Esophagus squamous epithelium (tissue), 5 donors: ENCODE measurements around the gene CERS4. TPM values are rescaled to one million over a fixed set of nuclear protein-coding genes. Genes with fewer than 3 reads are reported as not detected.

Experiments
- DNase-seq: peaks from one replicate; lab custom pipeline; 2025; lab: John Stamatoyannopoulos, UW
- H3K27ac ChIP-seq, 4 donors: fragments of 200-600 bp; sonication (generic); one replicate each; pipeline ENCODE4 v1.5.1; 2016 to 2019; ENCODE audit warnings: mild to moderate bottlenecking in 1 of 4
- H3K27me3 ChIP-seq, 4 donors: fragments of 200-600 bp; sonication (generic); 1 replicate in 3 of 4; 2 replicates in 1 of 4; pipeline versions ENCODE4 v1.5.1 to v1.6.0; 2017 to 2021; ENCODE audit warnings: antibody characterized with exemption in 1 of 4
- H3K36me3 ChIP-seq, 3 donors: fragments of 200-600 bp; sonication (generic); one replicate each; pipeline ENCODE4 v1.5.1; 2016 to 2019
- H3K4me1 ChIP-seq, 3 donors: fragments of 200-600 bp; sonication (generic); one replicate each; pipeline ENCODE4 v1.5.1; 2017 to 2019
- H3K4me3 ChIP-seq, 4 donors: fragments of 200-600 bp; sonication (generic); 1 replicate in 3 of 4; 2 replicates in 1 of 4; pipeline ENCODE4 v1.5.1; 2016 to 2019; ENCODE audit warnings: mild to moderate bottlenecking in 2 of 4, moderate library complexity in 1 of 4
- H3K9me3 ChIP-seq, 3 donors: fragments of 200-600 bp; sonication (generic); one replicate each; pipeline ENCODE4 v1.5.1; 2016 to 2019
- POLR2A ChIP-seq, 4 donors: fragments of 450-650 bp; IDR thresholded peaks; one replicate each; pipeline ENCODE4 v1.6.1; 2017; ENCODE audit warnings: antibody characterized with exemption in 4 of 4, mild to moderate bottlenecking in 4 of 4, moderate library complexity in 3 of 4
- WGBS, 2 donors: methylation state at CpG; one replicate each; pipeline ENCODE4 v1.1.5; 2018; 5-methylcytosine and 5-hydroxymethylcytosine counted together
- intact Hi-C: fragments of 100-400 bp; cut with DNase I; formaldehyde crosslinking; loops from one replicate; pipeline ENCODE4 v1.15.0; 2022
- total RNA-seq, 4 donors: library from RNA; depleted of rRNA; stranded (reverse); fragments of >200 nt; gene quantifications; one replicate each; pipeline ENCODE4 v1.1.0, GENCODE V29; 2016
- TF ChIP-seq, protein P1 (sequence below), 6 experiments: fragments of 450-650 bp in 4 of 6; fragments of 200-600 bp in 2 of 6; sonication (generic) in 2 of 6; IDR thresholded peaks; one replicate each; pipeline ENCODE4 v1.5.1; 2016 to 2019; ENCODE audit warnings: antibody characterized with exemption in 6 of 6, mild to moderate bottlenecking in 4 of 6, moderate library complexity in 4 of 6
- donor health status: DM: yes; HTN: yes; CAD: no.

CERS4 gene
- total RNA-seq, 4 donors from 2014 or later: 44.1 to 184 (median 89.1) TPM

DNA sequence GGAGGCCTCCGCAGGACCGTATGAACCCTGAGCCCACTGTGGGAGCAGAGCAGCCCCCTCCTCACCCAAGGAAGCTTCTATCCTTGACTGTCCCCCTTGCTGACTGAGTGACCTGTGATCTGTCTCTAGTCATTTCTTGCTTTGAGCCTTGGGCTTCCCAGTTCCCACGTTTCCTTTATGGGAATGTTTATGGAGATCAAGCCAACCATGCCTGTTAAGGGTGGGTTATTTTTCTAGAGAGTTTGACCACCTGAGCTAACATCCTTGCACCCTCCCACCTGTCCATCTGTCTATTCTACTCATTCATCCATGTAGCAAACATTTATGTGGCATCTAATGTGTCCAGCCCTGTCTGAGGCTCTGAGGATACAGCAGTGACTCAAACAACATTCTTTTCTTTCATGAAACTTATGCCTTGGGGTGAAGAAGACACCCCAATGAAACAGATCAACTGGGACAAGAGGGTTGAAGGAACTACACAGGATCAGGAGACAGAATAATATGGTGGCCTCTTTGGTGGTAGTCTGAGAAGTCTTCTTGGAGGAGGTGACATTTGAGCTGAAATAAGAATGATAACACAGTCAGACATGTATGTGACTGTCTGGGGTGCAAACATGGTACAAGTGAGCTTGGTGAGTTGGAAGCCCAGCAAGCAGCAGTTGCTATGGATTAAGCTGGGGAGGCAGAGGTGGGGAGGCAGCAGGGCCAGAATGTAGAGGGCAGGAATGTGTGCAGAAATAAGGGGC, 30.5 kb downstream of the CERS4 start:
- Histone ChIP-seq H3K4me3 (peak overlapping the region in 1 of 4 donors; percentile 21), H3K4me1 (peaks cover 12 to 53% (median 30%) of the 10 kb centered on the region in 3 donors), H3K27ac (peak overlapping the region in 2 of 4 donors; percentile 58 to 59), H3K27me3 (no peaks in the 10 kb centered on the region), H3K9me3 (peaks cover 0 to 4% (median 0%) of the 10 kb centered on the region in 3 donors), H3K36me3 (peaks cover 0 to 24% (median 0%) of the 10 kb centered on the region in 3 donors)
- no peak for TF ChIP-seq POLR2A (IDR thresholded peaks at IDR 0.05)
- TF ChIP-seq, protein P1, sequence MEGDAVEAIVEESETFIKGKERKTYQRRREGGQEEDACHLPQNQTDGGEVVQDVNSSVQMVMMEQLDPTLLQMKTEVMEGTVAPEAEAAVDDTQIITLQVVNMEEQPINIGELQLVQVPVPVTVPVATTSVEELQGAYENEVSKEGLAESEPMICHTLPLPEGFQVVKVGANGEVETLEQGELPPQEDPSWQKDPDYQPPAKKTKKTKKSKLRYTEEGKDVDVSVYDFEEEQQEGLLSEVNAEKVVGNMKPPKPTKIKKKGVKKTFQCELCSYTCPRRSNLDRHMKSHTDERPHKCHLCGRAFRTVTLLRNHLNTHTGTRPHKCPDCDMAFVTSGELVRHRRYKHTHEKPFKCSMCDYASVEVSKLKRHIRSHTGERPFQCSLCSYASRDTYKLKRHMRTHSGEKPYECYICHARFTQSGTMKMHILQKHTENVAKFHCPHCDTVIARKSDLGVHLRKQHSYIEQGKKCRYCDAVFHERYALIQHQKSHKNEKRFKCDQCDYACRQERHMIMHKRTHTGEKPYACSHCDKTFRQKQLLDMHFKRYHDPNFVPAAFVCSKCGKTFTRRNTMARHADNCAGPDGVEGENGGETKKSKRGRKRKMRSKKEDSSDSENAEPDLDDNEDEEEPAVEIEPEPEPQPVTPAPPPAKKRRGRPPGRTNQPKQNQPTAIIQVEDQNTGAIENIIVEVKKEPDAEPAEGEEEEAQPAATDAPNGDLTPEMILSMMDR (IDR thresholded peaks at IDR 0.05): no peak
- no peak for DNase-seq
- 75 to 98% methylated on average over 3 of the region's 3 CpGs for WGBS, 2 donors
- intact Hi-C loops: no loop called here

DNA sequence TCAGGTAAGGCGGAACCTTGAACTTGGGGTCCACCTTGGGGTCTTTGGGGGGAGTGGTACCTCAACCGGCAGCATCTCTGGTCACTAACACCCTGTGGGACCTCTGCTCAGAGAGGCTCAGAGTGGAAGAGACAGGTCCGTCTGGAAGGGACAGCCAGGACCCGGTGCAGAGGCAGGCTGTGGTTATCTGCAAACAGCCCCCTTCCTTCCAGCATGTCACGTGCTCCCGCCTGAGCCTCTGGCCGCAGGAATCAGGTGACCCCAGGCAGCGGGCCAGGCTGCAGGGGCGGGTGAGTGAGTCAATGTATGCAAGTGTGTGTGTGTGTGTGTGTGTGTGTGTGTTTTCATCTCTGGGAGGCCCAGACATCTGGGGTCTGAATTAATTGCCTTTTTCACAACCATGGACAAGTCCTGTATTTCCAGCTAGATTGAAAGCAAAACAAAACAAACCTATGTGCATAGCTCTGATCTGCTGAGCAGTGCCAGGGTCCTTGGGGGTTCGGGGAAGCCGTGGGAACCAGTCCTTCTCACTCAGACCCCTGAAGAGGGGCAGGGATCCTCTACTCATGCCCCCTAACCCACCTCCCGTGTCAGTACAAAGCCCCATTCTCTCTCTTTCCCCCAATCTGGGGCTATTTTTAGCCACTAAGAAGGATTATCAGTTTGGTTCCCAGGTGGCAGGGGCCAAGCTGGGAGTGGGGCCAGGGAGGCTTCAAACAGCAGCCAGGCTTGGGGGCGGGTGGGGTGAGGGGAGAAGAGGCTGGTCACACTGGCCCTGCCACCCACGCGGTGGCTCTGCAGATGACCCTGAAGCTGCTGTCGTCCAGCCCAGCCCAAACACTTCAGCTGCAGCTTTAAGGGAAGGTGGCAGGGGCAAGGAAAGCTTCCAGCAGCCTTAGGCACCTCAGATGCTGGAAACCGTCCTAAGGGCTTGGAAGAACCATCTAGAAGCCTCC, 31.4 kb downstream of the CERS4 start:
- H3K4me3 ChIP-seq: peak overlapping the region in 1 of 4 donors; percentile 21
- TF ChIP-seq, protein P1 (IDR thresholded peaks at IDR 0.05): no peak
- TF ChIP-seq POLR2A (IDR thresholded peaks at IDR 0.05): no peak
- WGBS, 2 donors: 19 to 21% methylated on average over 12 to 14 of the region's 17 CpGs
- H3K9me3 ChIP-seq: peaks cover 0 to 4% (median 0%) of the 10 kb centered on the region in 3 donors
- no peaks in the 10 kb centered on the region for H3K27me3 ChIP-seq
- H3K36me3 ChIP-seq: peaks cover 0 to 17% (median 0%) of the 10 kb centered on the region in 3 donors
- peak; percentile 42 for DNase-seq
- peaks cover 12 to 53% (median 30%) of the 10 kb centered on the region in 3 donors for H3K4me1 ChIP-seq
- peak overlapping the region in 3 of 4 donors; percentile 56 to 59 (median 58) for H3K27ac ChIP-seq
- intact Hi-C loops: no loop called here

DNA sequence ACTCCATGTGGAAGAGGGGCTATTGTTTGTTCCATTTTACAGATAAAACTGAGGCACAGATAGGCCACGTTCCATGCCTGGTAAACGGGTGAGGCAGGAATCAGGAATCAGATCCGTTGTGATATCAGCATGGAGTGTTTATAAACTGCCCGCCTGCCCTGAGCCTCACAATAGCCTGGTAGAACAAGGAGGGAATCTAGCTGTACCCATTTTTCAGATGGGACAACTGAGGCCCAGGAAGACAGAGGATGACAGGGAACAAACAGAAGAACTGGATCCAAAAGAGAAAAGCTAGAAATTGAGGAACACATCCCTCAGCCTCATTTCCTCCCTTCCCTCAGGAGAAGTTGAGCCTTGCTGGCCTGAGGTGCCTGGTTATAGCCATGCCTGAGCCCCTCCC, 32.5 kb downstream of the CERS4 start:
- Histone ChIP-seq H3K4me3 (no peak overlapping the region), H3K36me3 (peaks cover 0 to 14% (median 0%) of the 10 kb centered on the region in 3 donors), H3K4me1 (peaks cover 12 to 53% (median 30%) of the 10 kb centered on the region in 3 donors), H3K27me3 (no peaks in the 10 kb centered on the region), H3K27ac (peak overlapping the region in 1 of 4 donors; percentile 15), H3K9me3 (peaks cover 0 to 4% (median 0%) of the 10 kb centered on the region in 3 donors)
- intact Hi-C loops: no loop called here
- no peak for TF ChIP-seq POLR2A (IDR thresholded peaks at IDR 0.05)
- TF ChIP-seq, protein P1 (IDR thresholded peaks at IDR 0.05): no peak
- 57 to 91% methylated on average over 1 to 4 of the region's 4 CpGs for WGBS, 2 donors
- no peak for DNase-seq

DNA sequence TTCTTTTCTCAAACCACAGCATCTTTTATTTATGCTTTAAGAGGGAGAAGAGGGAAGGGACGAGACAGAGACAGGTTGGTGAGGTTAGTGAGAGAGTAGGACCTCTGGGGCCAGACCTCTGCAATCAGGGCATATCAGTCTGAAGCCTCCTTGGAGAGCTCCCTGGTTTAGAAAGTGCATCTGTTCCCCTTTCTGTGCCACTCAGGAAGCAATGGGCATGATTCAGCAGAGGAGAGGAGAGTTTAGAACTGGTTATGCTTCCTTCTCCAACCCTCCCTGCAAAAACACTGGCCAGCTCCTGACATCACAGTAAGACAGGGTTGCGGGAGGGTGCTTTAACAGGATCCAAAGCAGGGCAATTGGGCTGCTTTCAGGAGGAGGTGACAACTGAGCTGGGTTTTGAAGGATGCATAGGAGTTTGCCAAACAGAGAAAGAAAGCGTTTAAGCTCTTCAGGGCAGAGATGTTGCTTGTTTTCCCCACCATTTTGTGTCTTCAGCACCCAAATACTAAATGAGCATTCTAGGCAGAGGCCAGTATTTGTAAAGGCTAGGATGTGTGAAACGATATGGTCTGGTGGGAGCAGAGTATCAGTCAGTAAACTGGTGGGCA, 33.1 kb downstream of the CERS4 start:
- no peak overlapping the region for H3K4me3 ChIP-seq
- H3K36me3 ChIP-seq: peaks cover 0 to 14% (median 0%) of the 10 kb centered on the region in 3 donors
- TF ChIP-seq POLR2A (IDR thresholded peaks at IDR 0.05): no peak
- TF ChIP-seq, protein P1 (IDR thresholded peaks at IDR 0.05): no peak
- H3K9me3 ChIP-seq: peaks cover 0 to 4% (median 0%) of the 10 kb centered on the region in 3 donors
- intact Hi-C loops: no loop called here
- H3K27me3 ChIP-seq: no peaks in the 10 kb centered on the region
- H3K27ac ChIP-seq: peak overlapping the region in 3 of 4 donors; percentile 13 to 33 (median 15)
- DNase-seq: no peak
- WGBS, 2 donors: 86 to 89% methylated on average over 3 to 4 of the region's 4 CpGs
- peaks cover 12 to 53% (median 30%) of the 10 kb centered on the region in 3 donors for H3K4me1 ChIP-seq
